GM10266 (cell line): ENCODE measurements around the gene MACF1.
"Not testable (repeated sequence)": the region's sequence is repeated elsewhere in the genome, so short reads cannot be mapped to it uniquely, and the experiment has no call there.

Experiments
- DNase-seq: peaks from one replicate; pipeline ENCODE4 v3.0.0; 2012; ENCODE audit errors: extremely low spot score
- CTCF ChIP-seq: IDR thresholded peaks from 2 replicates; pipeline ENCODE4 v1.5.1; 2012; ENCODE audit warnings: mild to moderate bottlenecking, low read depth; ENCODE audit not compliant: control insufficient read depth, insufficient read depth; ENCODE audit errors: missing control alignments

MACF1 gene

GRCh38 chr1:39499668-39500067 is 295.2 kb downstream of the MACF1 start:
- TF ChIP-seq CTCF = no peak
- DNase-seq = no peak

- DNase-seq = no peak
- TF ChIP-seq CTCF = no peak
Observed at GRCh38 chr1:39500862-39501389, 296.4 kb downstream of the MACF1 start.

GRCh38 chr1:39501666-39502065 is 297.2 kb downstream of the MACF1 start:
- no peak for TF ChIP-seq CTCF
- DNase-seq = no peak

- DNase-seq = not testable (repeated sequence)
Observed at GRCh38 chr1:39504436-39504835, 299.9 kb downstream of the MACF1 start.

GRCh38 chr1:39505289-39505688 is 300.8 kb downstream of the MACF1 start:
- no peak for TF ChIP-seq CTCF
- DNase-seq = no peak

GRCh38 chr1:39507230-39507928 is 302.9 kb downstream of the MACF1 start:
- peak; percentile 9 for TF ChIP-seq CTCF
- DNase-seq = no peak

- no peak for TF ChIP-seq CTCF
- DNase-seq = no peak
Observed at GRCh38 chr1:39508266-39508665, 303.8 kb downstream of the MACF1 start.

GRCh38 chr1:39508857-39509305 is 304.4 kb downstream of the MACF1 start:
- TF ChIP-seq CTCF = no peak
- no peak for DNase-seq
